ENCODE data around the gene C3. TPM values are rescaled to one million over a fixed set of nuclear protein-coding genes. Genes with fewer than 3 reads are reported as not detected.
"Not testable (repeated sequence)": the region's sequence is repeated elsewhere in the genome, so short reads cannot be mapped to it uniquely, and the experiment has no call there.

C3 gene
- total RNA-seq, 1 donor from 2014 or later, result 0.59 TPM

DNA sequence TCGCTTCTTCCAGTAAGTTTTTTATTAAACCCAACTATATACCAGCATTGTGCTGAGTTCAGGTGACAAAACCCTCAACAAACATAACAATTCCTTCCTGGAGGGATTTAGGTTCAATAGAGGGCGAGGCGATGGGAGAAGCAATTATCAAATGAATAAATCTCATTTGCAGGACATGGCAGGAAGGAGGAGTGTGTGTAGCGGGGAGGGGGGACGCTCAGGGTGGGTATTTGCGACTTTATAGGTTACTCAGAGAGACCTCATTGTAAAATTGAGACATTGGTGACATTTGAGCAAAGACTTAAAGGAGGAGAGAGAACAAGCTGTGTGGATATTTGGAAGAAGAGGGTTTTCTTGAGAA lies 3.9 kb downstream of the C3 start:
- intact Hi-C loops (cut with micrococcal nuclease), result no loop called here

DNA sequence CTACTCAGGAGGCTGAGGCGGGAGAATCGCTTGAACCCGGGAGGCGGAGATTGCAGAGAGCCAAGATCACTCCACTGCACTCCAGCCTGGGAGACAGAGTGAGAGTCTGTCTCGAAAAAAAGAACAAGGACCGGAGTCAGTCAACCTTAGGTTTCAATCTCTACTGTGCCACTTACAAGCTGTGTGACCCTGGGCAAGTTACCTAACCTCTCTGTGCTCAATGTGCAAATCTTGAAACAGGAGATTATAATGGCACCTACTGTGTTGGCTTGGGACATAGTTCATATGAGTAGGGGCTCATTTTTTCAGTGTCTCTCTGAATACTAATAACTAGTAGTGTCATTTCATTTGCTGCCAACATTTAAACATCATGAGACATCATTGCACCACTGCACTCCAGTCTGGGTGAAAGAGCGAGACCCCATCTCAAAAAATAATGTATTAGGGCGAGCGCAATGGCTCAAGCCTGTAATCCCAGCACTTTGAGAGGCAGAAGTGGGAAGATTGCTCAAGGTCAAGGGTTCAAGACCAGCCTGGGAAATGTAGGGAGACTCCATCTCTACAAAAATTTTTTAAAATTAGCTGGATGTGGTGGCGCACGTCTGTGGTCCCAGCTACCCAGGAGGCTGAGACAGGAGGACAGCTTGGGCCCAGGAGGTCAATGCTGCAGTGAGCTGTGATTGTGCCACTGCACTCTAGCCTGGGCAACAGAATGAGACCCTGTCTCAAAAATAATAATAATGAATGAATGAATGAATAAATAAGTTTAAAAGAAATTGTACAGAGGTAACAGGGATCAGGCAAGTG lies 5.5 kb downstream of the C3 start:
- intact Hi-C loops (cut with micrococcal nuclease), result no loop called here

DNA sequence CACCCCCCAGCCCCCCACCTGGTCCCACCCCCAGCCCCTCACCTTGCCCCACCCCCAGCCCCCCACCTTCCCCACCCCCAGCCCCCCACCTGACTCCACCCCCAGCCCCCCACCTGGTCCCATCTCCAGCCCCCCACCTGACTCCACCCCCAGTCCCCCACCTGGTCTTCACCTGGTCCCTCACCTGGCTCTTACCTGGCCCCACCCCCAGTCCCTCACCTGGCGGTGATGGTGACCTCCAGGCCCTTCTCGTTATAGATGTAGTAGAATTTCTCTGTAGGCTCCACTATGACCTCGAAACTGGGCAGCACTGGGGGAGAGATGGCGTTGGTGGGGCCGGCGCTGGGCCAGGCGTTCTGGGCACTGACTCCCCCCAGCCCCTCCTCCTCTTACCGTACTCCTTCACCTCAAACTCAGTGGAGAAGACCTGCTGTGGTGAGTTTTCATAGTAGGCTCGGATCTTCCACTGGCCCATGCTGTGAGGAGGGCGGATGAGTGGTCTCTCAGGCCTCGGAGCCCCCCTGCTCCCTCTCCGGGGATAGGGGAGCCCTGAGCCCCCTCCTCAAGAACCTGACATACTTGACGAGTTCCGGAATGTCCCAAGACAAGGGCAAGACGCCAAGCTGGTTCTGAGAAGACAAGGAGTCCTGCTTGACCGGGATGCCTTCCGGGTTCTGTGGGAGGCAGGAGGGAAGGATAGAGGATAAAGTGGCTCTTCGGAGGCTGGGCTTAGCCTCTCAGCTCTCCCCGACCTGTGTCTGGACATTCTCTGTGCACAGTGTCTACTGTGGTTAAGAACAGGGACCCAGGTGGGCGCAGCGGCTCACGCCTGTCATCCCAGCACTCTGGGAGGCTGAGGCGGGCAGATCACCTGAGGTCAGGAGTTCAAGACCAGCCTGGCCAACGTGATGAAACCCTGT lies 6.4 kb downstream of the C3 start:
- intact Hi-C loops (cut with micrococcal nuclease), result no loop called here

DNA sequence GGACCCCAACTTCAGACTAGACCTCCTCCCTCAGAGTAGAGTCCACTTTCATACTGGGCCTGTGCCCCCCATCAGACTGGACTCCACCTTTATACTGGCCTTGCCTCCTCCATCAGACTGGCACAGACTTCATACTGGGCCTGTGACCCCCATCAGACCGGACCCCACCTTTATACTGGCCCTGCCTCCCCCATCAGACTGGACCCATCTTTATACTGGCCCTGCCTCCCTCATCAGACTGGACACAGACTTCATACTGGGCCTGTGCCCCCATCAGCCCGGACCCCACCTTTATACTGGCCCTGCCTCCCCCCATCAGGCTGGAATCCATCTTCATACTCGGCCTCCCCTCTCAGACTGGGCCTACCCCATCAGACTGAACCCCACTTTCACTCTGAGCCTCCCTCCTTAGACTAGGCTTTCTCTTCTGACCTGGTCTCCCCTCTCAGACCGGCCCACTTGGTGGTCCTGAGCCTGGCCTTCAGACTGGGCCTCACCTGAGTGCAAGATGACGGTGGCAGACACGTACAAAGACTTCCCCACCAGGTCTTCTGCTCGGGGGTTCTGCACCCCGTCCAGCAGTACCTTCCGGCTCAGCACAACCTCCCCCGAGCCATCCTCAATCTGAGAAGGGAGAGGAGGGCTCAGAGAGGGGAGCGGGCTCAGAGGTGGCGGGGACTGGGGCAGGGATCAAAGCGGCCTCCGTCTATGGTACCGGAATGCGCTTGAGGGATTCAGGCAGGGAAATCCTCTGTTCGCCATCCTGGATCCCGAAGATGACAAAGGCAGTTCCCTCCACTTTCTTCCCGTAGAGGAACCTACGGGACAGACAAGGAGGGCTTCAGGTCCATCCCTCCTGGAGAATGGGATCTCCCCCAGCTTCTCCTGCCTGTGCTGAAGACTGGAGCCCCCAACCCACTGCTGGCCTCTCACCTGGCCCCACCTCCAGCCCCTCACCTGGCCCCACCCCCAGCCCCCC lies 7.5 kb downstream of the C3 start:
- intact Hi-C loops (cut with micrococcal nuclease), result no loop called here

DNA sequence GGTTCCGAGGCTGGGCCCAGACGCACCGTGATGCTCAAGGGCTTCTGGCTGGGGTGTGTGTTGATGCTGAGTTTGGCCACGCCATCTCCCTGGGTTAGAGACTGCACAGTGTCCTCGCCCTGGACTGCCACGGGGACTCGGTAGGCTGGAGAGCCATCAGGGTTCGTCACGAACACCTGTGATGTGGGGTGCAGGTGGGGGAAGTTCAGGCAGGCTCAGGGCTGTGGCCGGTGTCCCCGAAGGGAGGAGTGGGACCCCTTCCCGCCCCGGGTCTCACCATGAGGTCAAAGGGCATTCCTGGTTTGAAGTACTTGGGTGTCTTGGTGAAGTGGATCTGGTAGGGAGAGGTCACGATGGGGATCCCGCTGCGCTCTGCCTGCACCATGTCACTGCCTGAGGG lies 8.2 kb downstream of the C3 start:
- intact Hi-C loops (cut with micrococcal nuclease), result no loop called here

DNA sequence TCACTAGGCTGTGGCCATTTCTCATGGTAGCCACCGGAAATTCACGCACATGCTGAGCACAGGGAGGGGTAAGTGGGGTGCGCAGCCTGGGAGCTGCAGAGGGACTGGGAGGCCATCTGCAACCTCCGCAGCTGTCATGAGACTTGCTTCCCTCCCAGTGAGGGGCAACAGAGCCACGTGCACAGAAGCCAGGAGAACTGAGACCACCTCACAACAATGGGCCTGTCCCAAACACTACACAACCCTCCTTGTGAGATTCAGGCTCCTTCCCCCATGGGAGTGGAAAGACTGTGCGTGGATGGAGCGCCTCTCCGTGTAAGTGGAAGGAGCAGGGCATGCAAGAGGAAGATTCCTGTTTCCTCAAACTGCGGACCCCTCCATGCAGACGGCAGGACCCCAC lies 8.8 kb downstream of the C3 start:
- intact Hi-C loops (cut with micrococcal nuclease), result no loop called here

DNA sequence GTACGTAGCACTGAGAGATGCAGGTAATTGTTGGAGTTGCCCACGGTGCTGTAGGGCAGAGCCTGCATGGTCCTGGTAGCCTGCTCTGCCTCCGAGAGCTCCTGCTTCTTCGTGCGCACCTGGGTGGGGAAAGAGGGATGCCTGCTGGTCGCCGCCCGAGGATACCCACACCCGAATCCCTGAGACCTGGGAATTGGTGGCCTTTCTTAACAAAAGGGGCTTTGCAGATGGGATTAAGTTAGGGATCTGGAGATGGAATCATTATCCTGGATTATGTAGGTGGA lies 9.4 kb downstream of the C3 start:
- intact Hi-C loops (cut with micrococcal nuclease), result no loop called here

DNA sequence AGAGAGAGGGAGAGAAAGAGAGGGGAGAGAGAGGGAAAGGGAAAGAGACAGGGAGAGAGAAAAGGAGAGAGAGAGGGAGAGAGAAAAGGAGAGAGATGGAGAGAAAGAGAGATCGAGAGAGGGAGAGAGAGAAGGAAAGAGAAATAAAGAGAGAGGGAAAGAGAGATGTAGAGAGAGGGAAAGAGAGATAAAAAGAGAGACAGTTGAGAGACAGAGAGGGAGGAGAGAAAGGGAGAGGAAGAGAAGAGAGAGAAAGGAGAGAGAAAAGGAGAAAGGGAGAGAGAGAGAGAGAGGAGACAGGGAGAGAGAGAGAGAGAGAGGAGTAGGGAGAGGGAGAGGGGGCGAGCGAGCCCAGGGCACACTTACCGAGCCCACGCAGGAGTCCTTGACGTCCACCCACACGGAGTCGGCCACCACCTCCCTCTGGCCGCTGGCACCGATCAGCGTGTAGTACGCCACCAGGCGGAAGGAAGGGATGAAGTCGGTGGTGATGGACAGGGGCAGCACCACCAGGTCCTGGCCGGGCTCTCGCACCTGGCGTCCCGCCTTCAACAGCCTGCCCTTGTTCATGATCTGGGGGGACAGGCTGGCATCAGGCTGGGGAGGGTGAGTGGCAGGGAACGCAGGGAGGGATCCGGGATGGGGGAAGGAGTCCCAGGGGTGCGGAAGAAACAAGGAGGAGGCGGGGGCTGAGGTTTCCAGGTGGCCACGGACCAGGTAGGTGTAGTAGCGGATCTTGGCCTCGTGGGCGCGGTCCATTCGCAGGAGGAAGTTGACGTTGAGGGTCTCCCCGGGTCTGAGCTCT lies 10.0 kb downstream of the C3 start:
- intact Hi-C loops (cut with micrococcal nuclease), result no loop called here

DNA sequence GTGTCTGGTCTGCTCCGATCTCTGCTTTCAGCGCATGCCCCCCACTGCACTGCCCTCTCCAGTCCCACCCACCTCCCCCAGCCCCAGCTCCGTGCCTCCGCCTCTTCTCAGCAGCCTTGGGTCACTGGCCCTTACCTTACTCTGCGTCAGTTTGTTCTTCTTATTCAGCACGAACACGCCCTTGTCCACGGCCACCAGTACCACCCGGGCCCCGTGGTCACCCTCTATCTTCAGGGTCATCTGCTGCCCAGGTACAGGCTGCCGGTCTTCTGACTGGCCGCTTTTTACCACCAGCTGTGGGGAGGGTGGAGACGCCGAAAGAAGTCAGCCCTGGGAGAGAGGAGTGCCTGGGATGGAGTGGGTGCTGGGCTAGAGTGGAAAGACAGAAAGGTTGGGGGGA lies 10.9 kb downstream of the C3 start:
- intact Hi-C loops (cut with micrococcal nuclease), result no loop called here

GRCh38 chr19:6708913-6709312 lies 11.5 kb downstream of the C3 start:
- intact Hi-C loops (cut with micrococcal nuclease), result not testable (repeated sequence)

- intact Hi-C loops (cut with micrococcal nuclease), result no loop called here
Observed at GRCh38 chr19:6708346-6708745, 12.1 kb downstream of the C3 start.

GRCh38 chr19:6707658-6708018 lies 12.8 kb downstream of the C3 start:
- intact Hi-C loops (cut with micrococcal nuclease), result no loop called here

DNA sequence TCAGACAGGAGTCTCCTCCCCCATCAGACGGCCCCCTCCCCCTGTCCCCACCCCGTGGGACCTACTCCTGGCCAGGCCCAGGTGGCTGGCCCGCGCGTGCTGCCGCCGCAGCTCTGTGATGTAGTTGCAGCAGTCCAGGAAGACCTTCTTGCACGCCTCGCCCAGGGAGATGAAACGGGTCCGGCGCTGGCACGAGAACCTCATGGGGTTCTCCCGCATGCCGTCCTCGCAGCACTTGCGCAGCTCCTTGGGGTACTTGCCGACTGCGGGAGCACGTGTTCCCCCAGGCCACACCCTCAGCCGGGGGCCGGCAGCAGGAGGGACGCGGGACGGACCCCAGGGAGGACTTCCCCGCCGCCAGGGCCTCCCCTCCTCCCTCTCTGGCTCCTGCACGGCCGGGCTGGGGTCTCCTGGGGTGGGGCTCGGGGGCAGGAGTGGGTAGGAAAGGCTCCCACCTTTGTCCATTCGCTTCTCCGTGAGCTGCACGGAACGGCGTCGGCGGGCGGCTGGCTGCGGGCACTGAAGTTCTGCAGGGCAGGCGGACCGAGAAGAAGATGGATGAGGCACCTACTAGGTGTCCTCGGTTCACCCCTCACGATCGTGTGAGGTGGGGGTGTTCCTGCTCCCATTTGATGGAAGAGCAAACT lies 13.3 kb downstream of the C3 start:
- intact Hi-C loops (cut with micrococcal nuclease), result no loop called here

DNA sequence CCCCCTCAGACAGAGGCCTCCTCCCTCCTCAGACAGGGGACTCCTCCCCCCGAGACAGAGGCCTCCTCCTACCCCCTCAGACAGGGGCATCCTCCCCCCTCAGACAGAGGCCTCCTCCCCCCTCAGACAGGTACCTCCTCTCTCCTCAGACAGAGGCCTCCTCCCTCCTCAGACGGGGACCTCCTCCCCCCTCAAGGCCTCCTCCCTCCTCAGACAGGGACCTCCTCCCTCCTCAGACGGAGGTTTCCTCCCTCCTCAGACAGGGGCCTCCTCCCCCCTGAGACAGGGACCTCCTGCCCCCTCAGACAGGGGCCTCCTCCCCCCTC lies 13.9 kb downstream of the C3 start:
- intact Hi-C loops (cut with micrococcal nuclease), result no loop called here

GRCh38 chr19:6705931-6706632 lies 14.4 kb downstream of the C3 start:
- intact Hi-C loops (cut with micrococcal nuclease), result no loop called here

DNA sequence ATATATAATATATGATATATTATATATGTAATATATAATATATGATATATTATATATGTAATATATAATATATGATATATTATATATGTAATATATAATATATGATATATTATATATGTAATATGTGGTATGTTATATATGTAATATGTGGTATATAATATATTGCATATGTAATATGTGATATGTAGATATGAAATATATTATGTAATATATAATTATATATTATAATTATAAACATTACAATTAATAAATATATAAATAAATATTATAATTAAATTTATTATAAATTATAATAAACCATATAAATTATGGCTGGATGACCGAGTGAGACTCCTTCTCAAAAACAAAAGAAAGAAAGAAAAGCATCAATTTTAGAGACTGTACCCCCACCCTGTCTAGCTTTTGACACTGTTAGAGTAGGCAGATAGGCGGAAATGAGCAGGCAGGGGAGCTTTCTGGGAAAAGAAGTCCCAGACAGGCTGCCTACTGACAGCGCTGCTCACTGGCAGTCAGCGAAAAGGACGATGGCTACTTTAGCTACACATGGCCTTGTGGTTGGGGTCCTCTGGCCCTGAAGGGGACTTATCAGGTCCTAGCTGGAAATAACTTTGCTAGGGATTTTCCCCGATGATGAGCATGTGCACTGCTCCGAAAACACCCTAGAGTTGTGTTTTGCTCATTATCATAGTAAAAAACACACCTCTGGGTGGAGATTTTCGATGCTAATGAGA lies 19.7 kb downstream of the C3 start:
- intact Hi-C loops (cut with micrococcal nuclease), result no loop called here

DNA sequence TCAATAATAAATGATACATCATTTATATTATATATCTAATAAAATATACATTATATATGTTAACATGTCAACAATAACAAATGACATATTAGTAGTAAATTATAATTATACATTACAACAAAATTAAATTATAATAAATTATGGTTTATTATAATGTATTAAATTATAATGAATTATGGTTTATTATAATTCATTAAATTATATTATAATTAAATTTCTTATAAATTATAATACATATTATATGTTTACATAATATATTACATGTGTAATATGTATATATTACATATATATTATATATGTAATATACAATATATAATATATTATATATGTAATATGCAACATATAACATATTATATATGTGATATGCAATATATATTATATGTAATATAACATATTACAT lies 20.5 kb downstream of the C3 start:
- intact Hi-C loops (cut with micrococcal nuclease), result no loop called here

GRCh38 chr19:6697291-6697690 lies 23.2 kb downstream of the C3 start:
- intact Hi-C loops (cut with micrococcal nuclease), result no loop called here

DNA sequence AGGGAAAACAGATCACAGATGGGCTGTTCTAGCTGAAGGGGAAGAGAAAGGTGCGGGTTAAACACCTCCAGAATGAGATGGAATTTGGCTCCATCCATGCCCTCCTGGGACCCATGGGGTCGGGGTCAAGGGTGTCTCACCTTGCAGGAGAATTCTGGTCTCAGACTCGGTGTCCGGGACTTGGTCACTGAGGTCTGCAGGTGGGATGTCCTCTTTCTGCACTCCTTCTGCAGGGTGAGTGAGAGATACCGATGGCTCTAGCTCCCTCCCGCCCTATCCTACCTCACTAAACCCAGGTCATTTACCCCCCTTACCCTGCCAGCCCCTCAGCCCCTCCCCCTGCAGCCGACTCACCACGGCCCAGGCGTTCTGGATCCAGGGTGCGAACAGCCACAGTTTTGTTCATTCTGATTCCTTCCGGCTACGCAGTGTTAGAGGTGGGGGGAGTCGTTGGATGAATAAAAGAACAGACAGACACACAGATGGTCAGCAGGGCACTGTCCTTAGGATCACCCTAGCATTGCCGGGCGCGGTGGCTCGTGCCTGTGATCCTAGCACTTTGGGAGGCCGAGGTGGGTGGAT lies 24.1 kb downstream of the C3 start:
- intact Hi-C loops (cut with micrococcal nuclease), result no loop called here

Data from T-helper 2 cell treated with Interferon-gamma antibody and Interleukin-4, amounts not matched to agents 100 ng/mL and 5 ng/mL, for 36 hours (primary cell).